Amniotic stem cell (primary cell): ENCODE results near the gene PIK3R6.
"Not testable (repeated sequence)": the region's sequence is repeated elsewhere in the genome, so short reads cannot be mapped to it uniquely, and the experiment has no call there.

Experiments used
- DNase-seq: peaks from one replicate; lab custom pipeline; 2025; lab: John Stamatoyannopoulos, UW

The PIK3R6 gene

GRCh38 chr17:8823279-8823678, 44.2 kb downstream of the PIK3R6 start:
- no peak for DNase-seq

- no peak for DNase-seq
Observed at GRCh38 chr17:8822401-8823035, 45.0 kb downstream of the PIK3R6 start.

- DNase-seq, result no peak
Observed at GRCh38 chr17:8821446-8822105, 45.9 kb downstream of the PIK3R6 start.

- no peak for DNase-seq
Observed at GRCh38 chr17:8820311-8821010, 47.0 kb downstream of the PIK3R6 start.

- DNase-seq, result no peak
Observed at GRCh38 chr17:8818654-8819330, 48.7 kb downstream of the PIK3R6 start.

GRCh38 chr17:8818047-8818446, 49.4 kb downstream of the PIK3R6 start:
- DNase-seq, result no peak

- DNase-seq, result no peak
Observed at GRCh38 chr17:8806926-8807550, 60.4 kb downstream of the PIK3R6 start.

GRCh38 chr17:8806253-8806925, 61.1 kb downstream of the PIK3R6 start:
- no peak for DNase-seq

GRCh38 chr17:8805396-8805795, 62.1 kb downstream of the PIK3R6 start:
- not testable (repeated sequence) for DNase-seq

GRCh38 chr17:8803531-8804420, 63.7 kb downstream of the PIK3R6 start:
- no peak for DNase-seq

GRCh38 chr17:8801135-8801840, 66.2 kb downstream of the PIK3R6 start:
- no peak for DNase-seq

- no peak for DNase-seq
Observed at GRCh38 chr17:8800656-8801055, 66.8 kb downstream of the PIK3R6 start.

GRCh38 chr17:8799570-8800212, 67.8 kb downstream of the PIK3R6 start:
- no peak for DNase-seq

GRCh38 chr17:8798846-8799569, 68.5 kb downstream of the PIK3R6 start, which contains the start of gene MFSD6L:
Gene MFSD6L, minus strand, starts transcription at chr17:8799365. Its CDS starts 245 bp downstream, at chr17:8799120.
- DNase-seq, result no peak

- no peak for DNase-seq
Observed at GRCh38 chr17:8798176-8798845, 69.2 kb downstream of the PIK3R6 start.

- no peak for DNase-seq
Observed at GRCh38 chr17:8797621-8798175, 69.8 kb downstream of the PIK3R6 start.

- DNase-seq, result no peak
Observed at GRCh38 chr17:8794636-8795035, 72.8 kb downstream of the PIK3R6 start.

- DNase-seq, result no peak
Observed at GRCh38 chr17:8793649-8794048, 73.8 kb downstream of the PIK3R6 start.
